Measurements from ENCODE around the gene UNC119.

The UNC119 gene

DNA sequence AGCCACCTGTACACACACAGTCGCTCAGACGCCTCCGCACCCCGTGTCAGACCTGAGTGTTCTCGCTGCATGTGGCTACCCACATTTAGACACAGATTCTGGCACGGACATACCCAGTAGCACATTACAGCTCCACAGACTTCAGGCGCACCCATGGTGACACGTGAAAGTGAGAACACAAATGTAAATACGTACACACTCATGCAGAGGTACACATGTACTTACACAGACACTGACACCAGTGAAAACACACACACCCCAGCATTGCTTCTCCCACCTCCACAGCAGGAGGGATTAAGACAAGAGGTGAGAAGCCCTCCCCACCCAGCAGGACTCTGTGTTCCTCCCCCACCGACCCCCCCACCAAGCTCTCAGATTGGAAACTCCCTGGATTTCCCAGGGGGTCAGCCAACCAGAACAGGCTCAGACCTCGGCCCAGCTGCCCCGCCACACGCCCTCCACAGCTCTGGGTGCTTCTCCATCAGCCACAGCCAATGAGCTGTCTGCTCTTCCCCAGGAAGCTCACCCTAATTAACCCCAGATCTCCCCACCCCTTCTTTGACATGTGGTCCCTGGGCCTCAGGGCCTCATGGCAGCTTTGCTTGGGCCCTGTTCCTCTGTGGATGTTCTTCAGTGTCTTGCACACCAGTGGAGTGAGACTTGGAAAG, 51.6 kb downstream of the UNC119 start:
- H3K4me3 ChIP-seq (ENCODE audit: low read length) = peak overlapping the region; percentile 77

DNA sequence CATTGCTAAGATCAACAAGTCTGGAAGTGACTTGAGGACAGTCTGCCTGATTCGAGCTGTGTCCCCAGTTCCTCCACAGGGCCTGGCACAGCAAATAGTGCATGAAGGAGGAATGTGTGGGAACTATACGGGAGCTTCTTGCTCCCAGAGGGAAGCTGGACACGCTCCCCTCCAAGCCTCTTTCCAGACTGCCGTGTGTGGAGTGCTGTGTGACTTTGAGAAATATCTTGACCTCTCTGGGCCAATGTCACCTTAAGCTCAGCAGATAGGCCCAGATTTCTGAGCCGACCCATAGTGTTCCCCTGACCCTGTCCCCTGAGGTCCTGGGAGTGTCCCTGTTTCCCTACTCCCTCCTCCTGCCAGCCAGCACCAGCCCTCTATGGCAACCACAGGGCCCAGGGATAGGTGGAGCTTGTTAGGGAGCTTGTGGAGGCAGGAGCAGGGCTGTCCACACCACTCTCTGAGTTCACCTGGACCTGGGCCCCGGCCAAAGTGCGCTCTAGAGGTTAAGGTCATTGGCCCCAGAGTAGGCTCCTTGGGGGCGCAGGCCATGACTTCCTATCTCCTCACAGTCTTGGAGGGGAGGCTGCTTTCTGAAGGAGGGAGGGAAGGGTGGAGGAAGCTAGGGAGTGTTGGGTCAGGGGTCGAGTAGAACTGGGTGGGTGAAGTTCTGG, 52.6 kb downstream of the UNC119 start:
- Histone ChIP-seq H3K79me2 (ENCODE audit: low read length) (no peaks in the 10 kb centered on the region), H4K20me1 (ENCODE audit: insufficient read depth, low read length) (no peaks in the 10 kb centered on the region), H3K4me2 (ENCODE audit: low read length) (peak overlapping the region; percentile 94), H3K9ac (ENCODE audit: low read length) (peak overlapping the region; percentile 76), H3K27ac (ENCODE audit: low read length) (peak overlapping the region; percentile 91), H3K4me3 (ENCODE audit: low read length) (peak overlapping the region; percentile 77), H3K36me3 (replicated peaks; ENCODE audit: low read depth, low read length) (no peaks in the 10 kb centered on the region), H3K9me3 (ENCODE audit: insufficient read depth, low read length) (no peaks in the 10 kb centered on the region), H2AFZ (ENCODE audit: low read depth, low read length) (no peak overlapping the region), H3K4me1 (ENCODE audit: low read length) (peaks cover 55% of the 10 kb centered on the region), H3K27me3 (ENCODE audit: low read depth, low read length) (no peaks in the 10 kb centered on the region)
- TF ChIP-seq, protein P1, sequence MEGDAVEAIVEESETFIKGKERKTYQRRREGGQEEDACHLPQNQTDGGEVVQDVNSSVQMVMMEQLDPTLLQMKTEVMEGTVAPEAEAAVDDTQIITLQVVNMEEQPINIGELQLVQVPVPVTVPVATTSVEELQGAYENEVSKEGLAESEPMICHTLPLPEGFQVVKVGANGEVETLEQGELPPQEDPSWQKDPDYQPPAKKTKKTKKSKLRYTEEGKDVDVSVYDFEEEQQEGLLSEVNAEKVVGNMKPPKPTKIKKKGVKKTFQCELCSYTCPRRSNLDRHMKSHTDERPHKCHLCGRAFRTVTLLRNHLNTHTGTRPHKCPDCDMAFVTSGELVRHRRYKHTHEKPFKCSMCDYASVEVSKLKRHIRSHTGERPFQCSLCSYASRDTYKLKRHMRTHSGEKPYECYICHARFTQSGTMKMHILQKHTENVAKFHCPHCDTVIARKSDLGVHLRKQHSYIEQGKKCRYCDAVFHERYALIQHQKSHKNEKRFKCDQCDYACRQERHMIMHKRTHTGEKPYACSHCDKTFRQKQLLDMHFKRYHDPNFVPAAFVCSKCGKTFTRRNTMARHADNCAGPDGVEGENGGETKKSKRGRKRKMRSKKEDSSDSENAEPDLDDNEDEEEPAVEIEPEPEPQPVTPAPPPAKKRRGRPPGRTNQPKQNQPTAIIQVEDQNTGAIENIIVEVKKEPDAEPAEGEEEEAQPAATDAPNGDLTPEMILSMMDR (IDR thresholded peaks at IDR 0.05; ENCODE audit: low read depth, low read length) = no peak
- no peak for TF ChIP-seq EZH2phosphoT487 (IDR thresholded peaks at IDR 0.05; ENCODE audit: low read depth)

More for the DNA sequence above, 51.6 kb downstream of the UNC119 start:
- H3K36me3 ChIP-seq (replicated peaks; ENCODE audit: low read depth, low read length) = no peaks in the 10 kb centered on the region
- H3K79me2 ChIP-seq (ENCODE audit: low read length) = no peaks in the 10 kb centered on the region
- no peaks in the 10 kb centered on the region for H3K9me3 ChIP-seq (ENCODE audit: insufficient read depth, low read length)
- peak overlapping the region; percentile 91 for H3K27ac ChIP-seq (ENCODE audit: low read length)
- TF ChIP-seq EZH2phosphoT487 (IDR thresholded peaks at IDR 0.05; ENCODE audit: low read depth) = no peak
- TF ChIP-seq, protein P1 (IDR thresholded peaks at IDR 0.05; ENCODE audit: low read depth, low read length) = no peak
- no peaks in the 10 kb centered on the region for H3K27me3 ChIP-seq (ENCODE audit: low read depth, low read length)
- peaks cover 49% of the 10 kb centered on the region for H3K4me1 ChIP-seq (ENCODE audit: low read length)
- H2AFZ ChIP-seq (ENCODE audit: low read depth, low read length) = peak overlapping the region; percentile 71
- no peaks in the 10 kb centered on the region for H4K20me1 ChIP-seq (ENCODE audit: insufficient read depth, low read length)
- H3K4me2 ChIP-seq (ENCODE audit: low read length) = peak overlapping the region; percentile 94
- H3K9ac ChIP-seq (ENCODE audit: low read length) = peak overlapping the region; percentile 76

DNA sequence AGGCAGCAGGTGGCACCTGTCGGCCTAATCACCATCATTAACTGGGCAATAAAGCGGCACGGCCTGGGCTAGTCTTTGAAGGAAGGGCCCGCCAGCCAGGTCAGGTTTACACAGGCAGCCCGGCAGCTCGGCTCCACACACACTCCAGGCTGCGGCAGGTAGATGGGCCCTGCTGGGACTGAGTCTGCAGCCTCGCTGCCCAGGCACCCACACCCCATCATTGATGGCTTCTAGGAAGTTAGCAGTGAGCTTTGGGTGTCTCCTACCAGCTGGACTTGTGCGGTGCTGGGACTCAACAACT, 53.1 kb downstream of the UNC119 start:
- Histone ChIP-seq H3K27ac (ENCODE audit: low read length) (no peak overlapping the region), H3K9me3 (ENCODE audit: insufficient read depth, low read length) (no peaks in the 10 kb centered on the region), H4K20me1 (ENCODE audit: insufficient read depth, low read length) (no peaks in the 10 kb centered on the region), H3K36me3 (replicated peaks; ENCODE audit: low read depth, low read length) (no peaks in the 10 kb centered on the region), H3K4me3 (ENCODE audit: low read length) (no peak overlapping the region), H3K9ac (ENCODE audit: low read length) (no peak overlapping the region), H3K79me2 (ENCODE audit: low read length) (no peaks in the 10 kb centered on the region), H3K4me2 (ENCODE audit: low read length) (no peak overlapping the region; the same call in 1 of the 2 replicates), H2AFZ (ENCODE audit: low read depth, low read length) (no peak overlapping the region), H3K4me1 (ENCODE audit: low read length) (peaks cover 56% of the 10 kb centered on the region), H3K27me3 (ENCODE audit: low read depth, low read length) (no peaks in the 10 kb centered on the region)
- no peak for TF ChIP-seq EZH2phosphoT487 (IDR thresholded peaks at IDR 0.05; ENCODE audit: low read depth)
- TF ChIP-seq, protein P1 (IDR thresholded peaks at IDR 0.05; ENCODE audit: low read depth, low read length) = no peak

DNA sequence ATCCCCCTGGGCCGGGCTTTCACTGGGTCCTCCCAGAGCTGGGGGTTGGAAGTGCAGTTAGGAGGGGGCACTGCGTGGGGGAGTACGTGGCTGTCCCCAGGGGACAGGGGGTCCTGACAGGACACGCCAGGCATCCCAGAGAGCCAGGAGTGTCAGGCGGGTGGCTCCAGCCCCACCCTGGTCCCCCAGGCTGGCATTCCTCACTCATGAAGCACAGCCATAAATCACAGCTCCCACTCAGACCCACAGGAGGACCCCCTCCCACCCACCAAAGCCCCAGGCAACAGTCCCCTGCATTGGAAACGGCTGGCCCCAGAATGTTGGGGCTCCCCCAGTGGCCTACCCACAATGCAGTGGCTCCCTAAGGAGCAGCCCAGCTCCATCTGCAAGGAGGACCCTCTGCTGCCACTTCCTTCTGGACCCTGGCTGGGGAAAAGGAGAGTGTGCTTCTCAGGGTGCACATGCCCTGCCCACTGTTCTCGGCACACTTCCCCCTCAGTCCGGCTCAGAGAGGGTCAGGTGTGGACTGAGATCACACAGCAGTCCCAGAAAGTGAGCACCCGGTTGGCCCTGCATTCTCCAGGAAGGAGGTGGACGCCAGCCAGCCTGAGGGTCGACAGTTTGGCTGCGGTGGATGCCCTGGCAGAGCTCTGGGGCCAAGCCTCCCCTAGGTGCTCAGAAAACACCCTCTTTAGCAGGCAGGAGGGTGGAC, 53.6 kb downstream of the UNC119 start:
- TF ChIP-seq, protein P1 (IDR thresholded peaks at IDR 0.05; ENCODE audit: low read depth, low read length) = no peak
- TF ChIP-seq EZH2phosphoT487 (IDR thresholded peaks at IDR 0.05; ENCODE audit: low read depth) = no peak
- Histone ChIP-seq H2AFZ (ENCODE audit: low read depth, low read length) (no peak overlapping the region), H3K4me3 (ENCODE audit: low read length) (no peak overlapping the region), H3K36me3 (replicated peaks; ENCODE audit: low read depth, low read length) (no peaks in the 10 kb centered on the region), H3K4me2 (ENCODE audit: low read length) (no peak overlapping the region), H3K9me3 (ENCODE audit: insufficient read depth, low read length) (no peaks in the 10 kb centered on the region), H4K20me1 (ENCODE audit: insufficient read depth, low read length) (no peaks in the 10 kb centered on the region), H3K27ac (ENCODE audit: low read length) (no peak overlapping the region), H3K27me3 (ENCODE audit: low read depth, low read length) (no peaks in the 10 kb centered on the region), H3K4me1 (ENCODE audit: low read length) (peaks cover 56% of the 10 kb centered on the region), H3K9ac (ENCODE audit: low read length) (no peak overlapping the region), H3K79me2 (ENCODE audit: low read length) (no peaks in the 10 kb centered on the region)

Measured in OCI-LY3 (cell line).